GM12878 (cell line): ENCODE measurements around the gene NUDCD3.

Experiments
- SP1 ChIP-seq: IDR thresholded peaks from one replicate; pipeline ENCODE4 v1.6.1; 2011; ENCODE audit warnings: low read depth, low read length
- STAT1 ChIP-seq: fragments of 450-650 bp; conservative IDR thresholded peaks from 2 replicates; pipeline ENCODE4 v1.6.1; 2014; ENCODE audit warnings: antibody characterized with exemption, mild to moderate bottlenecking
- SUPT20H ChIP-seq: IDR thresholded peaks from 2 replicates; pipeline ENCODE4 v1.6.1; 2011; ENCODE audit warnings: low read depth, mild to moderate bottlenecking, low read length, moderate library complexity, borderline replicate concordance; ENCODE audit not compliant: control insufficient read depth
- TF ChIP-seq, protein P1 (sequence below), 3 experiments: IDR thresholded peaks in 2 of 3; conservative IDR thresholded peaks in 1 of 3; 2 replicates each; pipeline ENCODE4 v1.5.1; 2011; ENCODE audit warnings: low read depth in 3 of 3, low read length in 3 of 3, mild to moderate bottlenecking in 3 of 3, control low read depth in 2 of 3, moderate library complexity in 2 of 3, inconsistent platforms in 1 of 3, mixed read lengths in 1 of 3; ENCODE audit not compliant: control insufficient read depth in 2 of 3, insufficient read depth in 1 of 3; ENCODE audit errors: extremely low read depth in 1 of 3
- TF ChIP-seq, protein P2 (sequence below): IDR thresholded peaks from 2 replicates; pipeline ENCODE4 v1.6.1; 2012; ENCODE audit warnings: low read depth, low read length, improper control_type of control experiment
- TF ChIP-seq, protein P3 (sequence below): IDR thresholded peaks from 2 replicates; pipeline ENCODE4 v1.6.1; 2011; ENCODE audit warnings: borderline replicate concordance, low read depth, mild to moderate bottlenecking, moderate library complexity, mixed read lengths, low read length; ENCODE audit not compliant: insufficient read depth; ENCODE audit errors: extremely low read length

DNA sequence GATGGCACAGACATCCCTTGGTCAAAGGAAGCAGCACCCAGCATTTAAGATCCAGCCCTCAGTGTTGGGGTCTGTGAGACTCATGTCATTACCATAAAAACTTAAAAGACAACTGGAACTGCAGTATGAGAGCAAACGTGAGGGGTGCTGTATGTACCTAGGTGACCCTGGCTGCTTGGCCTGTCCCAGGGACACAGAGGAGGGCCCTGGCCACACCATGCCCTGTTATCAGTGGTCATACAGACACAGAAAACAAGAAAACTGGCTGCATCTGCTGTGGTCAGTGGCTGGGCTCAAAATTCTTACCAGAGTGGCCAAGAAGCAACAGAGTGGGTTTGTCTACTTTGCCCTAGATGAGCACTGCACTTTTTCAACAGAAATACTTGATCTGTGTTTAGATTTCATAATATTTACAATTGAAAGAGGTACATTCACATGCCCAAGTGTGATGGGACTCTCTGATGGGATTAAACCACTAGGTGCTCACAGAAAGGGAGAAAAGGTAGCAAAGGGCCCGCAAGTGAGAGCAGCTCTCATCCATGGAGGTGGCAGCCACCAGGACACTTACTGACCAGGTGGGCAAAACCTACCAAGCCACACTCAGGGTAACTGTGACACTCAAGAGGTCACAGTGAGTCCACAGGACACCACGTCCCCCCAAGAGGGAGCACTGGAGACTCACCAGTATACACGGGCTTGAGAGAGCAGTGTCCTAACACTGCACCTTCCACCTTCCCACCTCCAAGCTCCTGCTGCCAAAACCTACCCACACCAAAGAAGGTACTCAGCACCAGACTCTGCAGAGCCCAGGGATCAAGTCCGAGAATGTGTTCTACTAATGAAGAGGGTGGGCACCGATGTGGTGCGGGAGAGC lies 97.0 kb downstream of the NUDCD3 start:
- TF ChIP-seq, protein P1, sequence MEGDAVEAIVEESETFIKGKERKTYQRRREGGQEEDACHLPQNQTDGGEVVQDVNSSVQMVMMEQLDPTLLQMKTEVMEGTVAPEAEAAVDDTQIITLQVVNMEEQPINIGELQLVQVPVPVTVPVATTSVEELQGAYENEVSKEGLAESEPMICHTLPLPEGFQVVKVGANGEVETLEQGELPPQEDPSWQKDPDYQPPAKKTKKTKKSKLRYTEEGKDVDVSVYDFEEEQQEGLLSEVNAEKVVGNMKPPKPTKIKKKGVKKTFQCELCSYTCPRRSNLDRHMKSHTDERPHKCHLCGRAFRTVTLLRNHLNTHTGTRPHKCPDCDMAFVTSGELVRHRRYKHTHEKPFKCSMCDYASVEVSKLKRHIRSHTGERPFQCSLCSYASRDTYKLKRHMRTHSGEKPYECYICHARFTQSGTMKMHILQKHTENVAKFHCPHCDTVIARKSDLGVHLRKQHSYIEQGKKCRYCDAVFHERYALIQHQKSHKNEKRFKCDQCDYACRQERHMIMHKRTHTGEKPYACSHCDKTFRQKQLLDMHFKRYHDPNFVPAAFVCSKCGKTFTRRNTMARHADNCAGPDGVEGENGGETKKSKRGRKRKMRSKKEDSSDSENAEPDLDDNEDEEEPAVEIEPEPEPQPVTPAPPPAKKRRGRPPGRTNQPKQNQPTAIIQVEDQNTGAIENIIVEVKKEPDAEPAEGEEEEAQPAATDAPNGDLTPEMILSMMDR (IDR thresholded peaks at IDR 0.05 in 2 of 3, conservative IDR thresholded peaks at IDR 0.05 in 1 of 3; ENCODE audit: control insufficient read depth in 2 of 3, extremely low read depth in 1 of 3, insufficient read depth in 1 of 3, low read depth in 3 of 3, low read length in 3 of 3) = no peak
- TF ChIP-seq SP1 (no peak), SUPT20H (no peak), STAT1 (no peak)
- TF ChIP-seq, protein P2, sequence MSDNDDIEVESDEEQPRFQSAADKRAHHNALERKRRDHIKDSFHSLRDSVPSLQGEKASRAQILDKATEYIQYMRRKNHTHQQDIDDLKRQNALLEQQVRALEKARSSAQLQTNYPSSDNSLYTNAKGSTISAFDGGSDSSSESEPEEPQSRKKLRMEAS = no peak
- TF ChIP-seq, protein P3, sequence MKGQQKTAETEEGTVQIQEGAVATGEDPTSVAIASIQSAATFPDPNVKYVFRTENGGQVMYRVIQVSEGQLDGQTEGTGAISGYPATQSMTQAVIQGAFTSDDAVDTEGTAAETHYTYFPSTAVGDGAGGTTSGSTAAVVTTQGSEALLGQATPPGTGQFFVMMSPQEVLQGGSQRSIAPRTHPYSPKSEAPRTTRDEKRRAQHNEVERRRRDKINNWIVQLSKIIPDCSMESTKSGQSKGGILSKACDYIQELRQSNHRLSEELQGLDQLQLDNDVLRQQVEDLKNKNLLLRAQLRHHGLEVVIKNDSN = no peak
